Measurements from ENCODE around the gene RGS13. TPM values are rescaled to one million over a fixed set of nuclear protein-coding genes. Genes with fewer than 3 reads are reported as not detected.

RGS13 gene
- total and polyA plus RNA-seq, 2 experiments from 2014 or later, result not detected

GRCh38 chr1:192657760-192658159 is 21.8 kb downstream of the RGS13 start:
- no peak overlapping the region for H3K27ac Mint-ChIP-seq
- Histone ChIP-seq H3K27ac (ENCODE audit: low read depth) (no peak overlapping the region), H2AFZ (no peak overlapping the region), H3K4me1 (ENCODE audit: insufficient read depth) (no peaks in the 10 kb centered on the region), H4K20me1 (replicated peaks; ENCODE audit: insufficient read depth) (no peaks in the 10 kb centered on the region), H3K4me2 (no peak overlapping the region), H3K4me3 (no peak overlapping the region), H3K36me3 (ENCODE audit: insufficient read depth) (no peaks in the 10 kb centered on the region; the same call in 1 of the 2 replicates), H3F3A (replicated peaks; ENCODE audit: low read depth) (no peaks in the 10 kb centered on the region), H3K79me2 (replicated peaks; ENCODE audit: insufficient read depth) (no peaks in the 10 kb centered on the region), H3K9me2 (ENCODE audit: insufficient read depth) (no peaks in the 10 kb centered on the region), H3K27me3 (ENCODE audit: insufficient read depth) (no peaks in the 10 kb centered on the region)
- TF ChIP-seq EZH2 (IDR thresholded peaks at IDR 0.05; ENCODE audit: low read depth, unreplicated experiment), result no peak
- TF ChIP-seq, protein P1, sequence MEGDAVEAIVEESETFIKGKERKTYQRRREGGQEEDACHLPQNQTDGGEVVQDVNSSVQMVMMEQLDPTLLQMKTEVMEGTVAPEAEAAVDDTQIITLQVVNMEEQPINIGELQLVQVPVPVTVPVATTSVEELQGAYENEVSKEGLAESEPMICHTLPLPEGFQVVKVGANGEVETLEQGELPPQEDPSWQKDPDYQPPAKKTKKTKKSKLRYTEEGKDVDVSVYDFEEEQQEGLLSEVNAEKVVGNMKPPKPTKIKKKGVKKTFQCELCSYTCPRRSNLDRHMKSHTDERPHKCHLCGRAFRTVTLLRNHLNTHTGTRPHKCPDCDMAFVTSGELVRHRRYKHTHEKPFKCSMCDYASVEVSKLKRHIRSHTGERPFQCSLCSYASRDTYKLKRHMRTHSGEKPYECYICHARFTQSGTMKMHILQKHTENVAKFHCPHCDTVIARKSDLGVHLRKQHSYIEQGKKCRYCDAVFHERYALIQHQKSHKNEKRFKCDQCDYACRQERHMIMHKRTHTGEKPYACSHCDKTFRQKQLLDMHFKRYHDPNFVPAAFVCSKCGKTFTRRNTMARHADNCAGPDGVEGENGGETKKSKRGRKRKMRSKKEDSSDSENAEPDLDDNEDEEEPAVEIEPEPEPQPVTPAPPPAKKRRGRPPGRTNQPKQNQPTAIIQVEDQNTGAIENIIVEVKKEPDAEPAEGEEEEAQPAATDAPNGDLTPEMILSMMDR (conservative IDR thresholded peaks at IDR 0.05; ENCODE audit: low read depth in 2 of 2), result no peak
- TF ChIP-seq NANOG (IDR thresholded peaks at IDR 0.05; ENCODE audit: borderline replicate concordance), result no peak
- no peak for TF ChIP-seq REST (IDR thresholded peaks at IDR 0.05; ENCODE audit: unreplicated experiment)
- TF ChIP-seq JUNB (IDR thresholded peaks at IDR 0.05; ENCODE audit: unreplicated experiment), result no peak
- no peak for TF ChIP-seq STAT1 (IDR thresholded peaks at IDR 0.05; ENCODE audit: unreplicated experiment)
- TF ChIP-seq ETS1 (IDR thresholded peaks at IDR 0.05), result no peak
- TF ChIP-seq, protein P2, sequence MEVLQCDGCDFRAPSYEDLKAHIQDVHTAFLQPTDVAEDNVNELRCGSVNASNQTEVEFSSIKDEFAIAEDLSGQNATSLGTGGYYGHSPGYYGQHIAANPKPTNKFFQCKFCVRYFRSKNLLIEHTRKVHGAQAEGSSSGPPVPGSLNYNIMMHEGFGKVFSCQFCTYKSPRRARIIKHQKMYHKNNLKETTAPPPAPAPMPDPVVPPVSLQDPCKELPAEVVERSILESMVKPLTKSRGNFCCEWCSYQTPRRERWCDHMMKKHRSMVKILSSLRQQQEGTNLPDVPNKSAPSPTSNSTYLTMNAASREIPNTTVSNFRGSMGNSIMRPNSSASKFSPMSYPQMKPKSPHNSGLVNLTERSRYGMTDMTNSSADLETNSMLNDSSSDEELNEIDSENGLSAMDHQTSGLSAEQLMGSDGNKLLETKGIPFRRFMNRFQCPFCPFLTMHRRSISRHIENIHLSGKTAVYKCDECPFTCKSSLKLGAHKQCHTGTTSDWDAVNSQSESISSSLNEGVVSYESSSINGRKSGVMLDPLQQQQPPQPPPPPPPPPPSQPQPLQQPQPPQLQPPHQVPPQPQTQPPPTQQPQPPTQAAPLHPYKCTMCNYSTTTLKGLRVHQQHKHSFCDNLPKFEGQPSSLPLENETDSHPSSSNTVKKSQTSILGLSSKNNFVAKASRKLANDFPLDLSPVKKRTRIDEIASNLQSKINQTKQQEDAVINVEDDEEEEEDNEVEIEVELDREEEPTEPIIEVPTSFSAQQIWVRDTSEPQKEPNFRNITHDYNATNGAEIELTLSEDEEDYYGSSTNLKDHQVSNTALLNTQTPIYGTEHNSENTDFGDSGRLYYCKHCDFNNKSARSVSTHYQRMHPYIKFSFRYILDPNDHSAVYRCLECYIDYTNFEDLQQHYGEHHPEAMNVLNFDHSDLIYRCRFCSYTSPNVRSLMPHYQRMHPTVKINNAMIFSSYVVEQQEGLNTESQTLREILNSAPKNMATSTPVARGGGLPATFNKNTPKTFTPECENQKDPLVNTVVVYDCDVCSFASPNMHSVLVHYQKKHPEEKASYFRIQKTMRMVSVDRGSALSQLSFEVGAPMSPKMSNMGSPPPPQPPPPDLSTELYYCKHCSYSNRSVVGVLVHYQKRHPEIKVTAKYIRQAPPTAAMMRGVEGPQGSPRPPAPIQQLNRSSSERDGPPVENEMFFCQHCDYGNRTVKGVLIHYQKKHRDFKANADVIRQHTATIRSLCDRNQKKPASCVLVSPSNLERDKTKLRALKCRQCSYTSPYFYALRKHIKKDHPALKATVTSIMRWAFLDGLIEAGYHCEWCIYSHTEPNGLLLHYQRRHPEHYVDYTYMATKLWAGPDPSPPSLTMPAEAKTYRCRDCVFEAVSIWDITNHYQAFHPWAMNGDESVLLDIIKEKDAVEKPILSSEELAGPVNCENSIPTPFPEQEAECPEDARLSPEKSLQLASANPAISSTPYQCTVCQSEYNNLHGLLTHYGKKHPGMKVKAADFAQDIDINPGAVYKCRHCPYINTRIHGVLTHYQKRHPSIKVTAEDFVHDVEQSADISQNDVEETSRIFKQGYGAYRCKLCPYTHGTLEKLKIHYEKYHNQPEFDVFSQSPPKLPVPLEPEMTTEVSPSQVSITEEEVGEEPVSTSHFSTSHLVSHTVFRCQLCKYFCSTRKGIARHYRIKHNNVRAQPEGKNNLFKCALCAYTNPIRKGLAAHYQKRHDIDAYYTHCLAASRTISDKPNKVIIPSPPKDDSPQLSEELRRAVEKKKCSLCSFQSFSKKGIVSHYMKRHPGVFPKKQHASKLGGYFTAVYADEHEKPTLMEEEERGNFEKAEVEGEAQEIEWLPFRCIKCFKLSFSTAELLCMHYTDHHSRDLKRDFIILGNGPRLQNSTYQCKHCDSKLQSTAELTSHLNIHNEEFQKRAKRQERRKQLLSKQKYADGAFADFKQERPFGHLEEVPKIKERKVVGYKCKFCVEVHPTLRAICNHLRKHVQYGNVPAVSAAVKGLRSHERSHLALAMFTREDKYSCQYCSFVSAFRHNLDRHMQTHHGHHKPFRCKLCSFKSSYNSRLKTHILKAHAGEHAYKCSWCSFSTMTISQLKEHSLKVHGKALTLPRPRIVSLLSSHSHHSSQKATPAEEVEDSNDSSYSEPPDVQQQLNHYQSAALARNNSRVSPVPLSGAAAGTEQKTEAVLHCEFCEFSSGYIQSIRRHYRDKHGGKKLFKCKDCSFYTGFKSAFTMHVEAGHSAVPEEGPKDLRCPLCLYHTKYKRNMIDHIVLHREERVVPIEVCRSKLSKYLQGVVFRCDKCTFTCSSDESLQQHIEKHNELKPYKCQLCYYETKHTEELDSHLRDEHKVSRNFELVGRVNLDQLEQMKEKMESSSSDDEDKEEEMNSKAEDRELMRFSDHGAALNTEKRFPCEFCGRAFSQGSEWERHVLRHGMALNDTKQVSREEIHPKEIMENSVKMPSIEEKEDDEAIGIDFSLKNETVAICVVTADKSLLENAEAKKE (CRISPR knock-in tag; IDR thresholded peaks at IDR 0.05), result no peak
- TF ChIP-seq CREB1 (CRISPR knock-in tag; IDR thresholded peaks at IDR 0.05; ENCODE audit: low read depth), result no peak
- no peak for TF ChIP-seq ZNF114 (CRISPR knock-in tag; IDR thresholded peaks at IDR 0.05)
- TF ChIP-seq POLR2AphosphoS5 (IDR thresholded peaks at IDR 0.05; ENCODE audit: low read depth), result no peak
- TF ChIP-seq ZNF331 (CRISPR knock-in tag; IDR thresholded peaks at IDR 0.05; ENCODE audit: low read depth), result no peak
- TF ChIP-seq EZH2phosphoT487 (IDR thresholded peaks at IDR 0.05; ENCODE audit: unreplicated experiment), result no peak
- no peaks in the 10 kb centered on the region for H3K4me1 Mint-ChIP-seq
- H3K4me3 Mint-ChIP-seq, result no peak overlapping the region
- H3K9me3 Mint-ChIP-seq, result no peaks in the 10 kb centered on the region
- DNase-seq (ENCODE audit: low spot score), result no peak
- ATAC-seq, result no peak
- H3K27me3 Mint-ChIP-seq (ENCODE audit: insufficient read depth, low read depth, poor library complexity), result no peaks in the 10 kb centered on the region
- no peaks in the 10 kb centered on the region for H3K36me3 Mint-ChIP-seq (ENCODE audit: low read depth)
